Ovary (tissue), 3 donors: Measurements from ENCODE around the gene CDCA4.

Experiments used
- POLR2A ChIP-seq: fragments of 450-650 bp; IDR thresholded peaks from one replicate; pipeline ENCODE4 v1.6.1; 2017; ENCODE audit warnings: antibody characterized with exemption, mild to moderate bottlenecking, moderate library complexity
- TF ChIP-seq, protein P1 (sequence below), 3 donors: fragments of 450-650 bp in 2 of 3; fragments of 200-600 bp in 1 of 3; IDR thresholded peaks; one replicate each; pipeline versions ENCODE4 v1.5.1 to v1.8.0; 2016 to 2022; ENCODE audit warnings: antibody characterized with exemption in 3 of 3, mild to moderate bottlenecking in 1 of 3
- donor health status: DM: no; HTN: no; CAD: no.

DNA sequence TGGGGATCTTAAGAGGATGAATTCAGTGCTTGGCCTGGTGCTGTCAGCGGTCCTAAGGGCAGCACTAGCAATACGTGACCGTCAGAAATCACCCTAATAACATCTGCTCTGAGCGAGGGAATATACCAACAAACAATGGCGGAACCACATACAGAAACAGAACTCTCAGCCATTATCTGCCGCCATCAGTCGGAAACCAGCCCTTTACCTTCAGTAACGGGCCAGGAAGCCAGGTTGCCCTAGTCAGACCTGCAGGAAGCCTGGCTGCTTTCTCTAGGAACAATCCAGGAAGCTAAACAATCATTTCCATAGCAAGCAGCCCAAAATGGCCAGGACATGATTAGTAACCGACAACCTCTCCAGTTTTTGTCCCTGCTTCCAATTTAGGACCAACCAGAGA lies 5.6 kb downstream of the CDCA4 start:
- TF ChIP-seq, protein P1, sequence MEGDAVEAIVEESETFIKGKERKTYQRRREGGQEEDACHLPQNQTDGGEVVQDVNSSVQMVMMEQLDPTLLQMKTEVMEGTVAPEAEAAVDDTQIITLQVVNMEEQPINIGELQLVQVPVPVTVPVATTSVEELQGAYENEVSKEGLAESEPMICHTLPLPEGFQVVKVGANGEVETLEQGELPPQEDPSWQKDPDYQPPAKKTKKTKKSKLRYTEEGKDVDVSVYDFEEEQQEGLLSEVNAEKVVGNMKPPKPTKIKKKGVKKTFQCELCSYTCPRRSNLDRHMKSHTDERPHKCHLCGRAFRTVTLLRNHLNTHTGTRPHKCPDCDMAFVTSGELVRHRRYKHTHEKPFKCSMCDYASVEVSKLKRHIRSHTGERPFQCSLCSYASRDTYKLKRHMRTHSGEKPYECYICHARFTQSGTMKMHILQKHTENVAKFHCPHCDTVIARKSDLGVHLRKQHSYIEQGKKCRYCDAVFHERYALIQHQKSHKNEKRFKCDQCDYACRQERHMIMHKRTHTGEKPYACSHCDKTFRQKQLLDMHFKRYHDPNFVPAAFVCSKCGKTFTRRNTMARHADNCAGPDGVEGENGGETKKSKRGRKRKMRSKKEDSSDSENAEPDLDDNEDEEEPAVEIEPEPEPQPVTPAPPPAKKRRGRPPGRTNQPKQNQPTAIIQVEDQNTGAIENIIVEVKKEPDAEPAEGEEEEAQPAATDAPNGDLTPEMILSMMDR (IDR thresholded peaks at IDR 0.05) = no peak
- TF ChIP-seq POLR2A = no peak
